HG03095 (cell line): ENCODE results near the gene ODAD2.

ENCODE experiments used
- ATAC-seq: cut with Tn5 transposase; IDR thresholded peaks from one replicate; pipeline ENCODE4 v1.9.1; 2021; ENCODE audit warnings: moderate library complexity; ENCODE audit not compliant: unreplicated experiment

ODAD2 gene

DNA sequence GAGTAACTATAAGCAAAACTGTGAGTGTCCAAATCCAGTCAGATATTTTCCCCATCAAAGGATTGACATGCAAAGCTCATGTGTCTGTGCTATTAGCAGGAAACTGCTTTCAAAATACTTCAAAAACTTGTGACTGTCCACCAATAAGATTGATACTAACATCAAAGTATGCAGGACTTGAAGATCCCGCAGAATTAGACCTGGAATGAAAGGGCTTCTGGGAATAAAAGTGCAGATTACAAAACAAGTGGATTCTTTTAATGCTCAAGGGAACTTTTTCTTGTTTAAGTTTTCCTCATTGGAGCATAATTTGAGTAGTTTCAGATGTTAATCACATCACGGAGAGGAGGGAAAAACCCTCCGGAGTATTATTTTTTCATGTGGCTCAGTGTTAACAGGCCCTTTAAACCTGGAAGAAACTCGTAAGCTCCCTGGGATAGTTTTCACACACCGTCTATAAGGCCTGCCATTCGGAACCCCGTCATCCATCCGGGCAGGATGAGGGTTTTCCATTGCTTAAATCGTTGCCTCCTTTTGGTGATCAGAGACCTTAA lies 219.3 kb downstream of the ODAD2 start:
- ATAC-seq, result no peak

DNA sequence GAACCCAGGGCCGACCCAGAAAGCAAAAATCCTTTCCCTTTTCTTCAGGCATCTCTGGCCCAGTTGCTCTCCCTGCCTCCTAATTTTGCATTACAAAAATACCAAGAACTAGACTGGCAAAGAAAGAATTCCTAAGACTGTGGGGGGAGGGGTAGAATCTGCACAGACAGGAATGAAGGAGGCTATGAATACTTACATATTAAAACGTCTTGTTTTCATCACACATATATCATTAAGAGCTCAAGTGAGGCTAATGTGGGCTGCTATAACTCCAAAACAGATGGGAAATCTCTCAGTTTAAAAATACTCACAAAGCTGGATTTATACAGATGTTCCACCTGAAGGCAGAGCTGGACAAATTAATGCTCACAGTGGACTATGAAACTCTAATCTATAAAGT lies 224.0 kb downstream of the ODAD2 start:
- no peak for ATAC-seq

DNA sequence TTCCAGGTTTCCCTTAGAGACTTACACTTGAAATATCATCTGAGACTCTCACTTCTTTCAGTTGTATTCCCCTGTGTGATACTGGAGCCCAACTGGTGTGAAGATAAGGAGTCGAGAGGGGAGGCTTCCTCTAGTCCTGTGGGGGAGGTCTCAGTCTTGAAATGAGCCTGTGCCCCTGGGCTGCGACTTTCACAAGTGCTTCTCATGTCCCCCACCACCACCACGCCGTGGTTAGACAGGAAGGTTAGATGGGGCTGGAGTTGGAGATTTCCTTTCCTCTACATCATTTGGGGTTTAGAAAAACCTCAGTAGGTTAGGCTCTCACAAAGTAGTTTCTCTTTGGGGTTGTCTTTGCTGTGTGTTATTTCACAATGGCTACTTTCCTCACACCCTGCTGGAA lies 227.6 kb downstream of the ODAD2 start:
- no peak for ATAC-seq

DNA sequence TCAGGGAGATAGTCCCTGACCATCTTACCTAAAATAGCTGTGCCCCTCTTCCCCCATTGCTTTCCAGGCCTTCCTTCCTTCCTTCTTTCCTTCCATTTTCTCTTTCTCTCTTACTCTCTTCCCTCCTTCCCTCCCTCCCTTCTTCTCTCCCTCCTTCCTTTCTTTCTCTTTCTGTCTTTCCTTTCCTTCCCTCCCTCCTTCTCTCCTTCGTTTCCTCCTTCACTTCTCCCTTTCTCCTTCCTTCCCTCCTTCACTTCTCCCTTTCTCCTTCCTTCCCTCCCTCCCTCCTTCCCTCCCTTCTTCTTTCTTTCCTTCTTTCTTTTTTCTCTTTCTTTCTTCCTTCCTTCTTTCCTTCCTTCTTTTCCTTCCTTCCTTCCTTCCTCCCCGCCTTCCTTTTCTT lies 228.7 kb downstream of the ODAD2 start:
- ATAC-seq, result no peak
